DND-41 (cell line): Measurements from ENCODE around the gene TCERG1L.

Experiments
- CTCF ChIP-seq: IDR thresholded peaks from 2 replicates; pipeline ENCODE4 v1.5.1; 2012; ENCODE audit warnings: borderline replicate concordance, low read length, moderate library complexity, mild to moderate bottlenecking; ENCODE audit not compliant: poor library complexity, severe bottlenecking; ENCODE audit errors: extremely low read depth
- EZH2 ChIP-seq: IDR thresholded peaks from 3 replicates; pipeline ENCODE4 v1.6.1; 2012; ENCODE audit warnings: borderline replicate concordance, low read depth, mild to moderate bottlenecking, moderate library complexity, low read length, inconsistent platforms; ENCODE audit not compliant: severe bottlenecking

DNA sequence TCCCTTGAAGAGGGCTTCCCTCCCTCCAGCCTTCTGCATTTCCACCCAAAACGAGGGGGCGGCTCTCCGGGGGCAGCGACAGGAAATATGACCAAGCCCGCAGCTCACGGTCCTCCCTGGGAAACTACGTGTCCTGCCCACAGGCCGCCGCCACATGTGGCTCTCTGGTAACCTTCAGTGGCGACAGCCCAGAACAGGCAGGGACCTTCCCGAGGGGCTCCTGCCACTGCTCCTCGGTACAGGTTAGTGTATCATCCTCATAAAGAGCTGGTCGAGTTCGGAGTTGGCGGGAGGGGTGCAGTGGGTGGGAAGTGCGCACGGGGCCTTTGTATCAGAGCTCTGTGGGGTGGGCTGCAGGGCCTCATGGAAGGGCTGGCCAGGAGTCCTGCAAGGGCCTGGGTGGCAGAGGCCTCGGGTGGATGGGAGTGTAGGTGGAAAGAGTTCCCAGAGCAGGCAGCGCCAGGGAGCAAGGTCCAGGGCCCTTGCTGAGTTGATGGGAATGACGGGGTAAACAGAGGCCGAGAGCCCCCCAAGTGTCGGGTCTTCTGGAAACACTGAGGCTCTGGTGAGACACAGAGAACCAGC, 66.0 kb downstream of the TCERG1L start:
- TF ChIP-seq EZH2: no peak
- TF ChIP-seq CTCF: no peak
